ENCODE measurements around the gene MT1F. TPM values are rescaled to one million over a fixed set of nuclear protein-coding genes. Genes with fewer than 3 reads are reported as not detected.
"Not testable (repeated sequence)": the region's sequence is repeated elsewhere in the genome, so short reads cannot be mapped to it uniquely, and the experiment has no call there.

The MT1F gene
- total RNA-seq, 1 experiment from 2014 or later, result 2.1 TPM

GRCh38 chr16:56618138-56618537 lies 39.6 kb upstream of the MT1F start:
- Histone ChIP-seq H3K27ac (ENCODE audit: low read length) (peak overlapping the region; percentile 93), H3K4me3 (ENCODE audit: low read depth in 2 of 2, low read length in 2 of 2) (peak overlapping the region; percentile 51 to 76), H3K27me3 (ENCODE audit: control insufficient read depth, insufficient read depth, low read length) (no peaks in the 10 kb centered on the region), H3K4me1 (ENCODE audit: control insufficient read depth, insufficient read depth, low read length) (peaks cover 37% of the 10 kb centered on the region), H3K9me3 (ENCODE audit: control insufficient read depth, insufficient read depth, low read depth, low read length) (no peaks in the 10 kb centered on the region), H3K36me3 (ENCODE audit: control insufficient read depth, insufficient read depth, low read length) (no peaks in the 10 kb centered on the region)
- CTCF ChIA-PET, result interaction anchor here (0.6 kb wide), 1 partner anchor 349 kb away, joined by 5 read pairs; no protein-coding TSS in a partner anchor
- DNase-seq (ENCODE audit: low read depth, low spot score) (no peak), ATAC-seq (no peak)
- BruUV-seq (replicated peaks), result TSS peak; percentile 95
- intact Hi-C loops (cut with micrococcal nuclease; ENCODE audit: unreplicated experiment), result no loop called here
- no peak for TF ChIP-seq REST (IDR thresholded peaks at IDR 0.05; ENCODE audit: insufficient read depth in 1 of 2, low read depth in 2 of 2, low read length in 1 of 2)
- TF ChIP-seq POLR2AphosphoS5 (IDR thresholded peaks at IDR 0.05; ENCODE audit: low read depth, low read length), result no peak
- TF ChIP-seq CTCF (IDR thresholded peaks at IDR 0.05), result no peak
- TF ChIP-seq SIN3A (IDR thresholded peaks at IDR 0.05; ENCODE audit: borderline replicate concordance, insufficient read depth, low read depth, low read length), result no peak
- no peak for TF ChIP-seq TCF7L2 (IDR thresholded peaks at IDR 0.05; ENCODE audit: low read depth, low read length)
- in situ Hi-C loops (cut with HindIII; ENCODE audit: low pct_unique_long_range_greater_than_20kb, low sequenced_read_pairs), result no loop called here
- POLR2A ChIA-PET, result interaction anchor here (1.1 kb wide), 1 partner anchor 12 kb away, joined by 3 read pairs; no protein-coding TSS in a partner anchor

GRCh38 chr16:56620339-56620897 lies 37.3 kb upstream of the MT1F start:
- H3K4me1 ChIP-seq (ENCODE audit: control insufficient read depth, insufficient read depth, low read length), result peaks cover 20% of the 10 kb centered on the region
- no peak overlapping the region for H3K27ac ChIP-seq (ENCODE audit: low read length)
- TF ChIP-seq TCF7L2 (IDR thresholded peaks at IDR 0.05; ENCODE audit: low read depth, low read length) (no peak), POLR2AphosphoS5 (IDR thresholded peaks at IDR 0.05; ENCODE audit: low read depth, low read length) (no peak), REST (IDR thresholded peaks at IDR 0.05; ENCODE audit: insufficient read depth in 1 of 2, low read depth in 2 of 2, low read length in 1 of 2) (no peak), SIN3A (IDR thresholded peaks at IDR 0.05; ENCODE audit: borderline replicate concordance, insufficient read depth, low read depth, low read length) (no peak), CTCF (IDR thresholded peaks at IDR 0.05) (no peak)
- H3K36me3 ChIP-seq (ENCODE audit: control insufficient read depth, insufficient read depth, low read length), result no peaks in the 10 kb centered on the region
- in situ Hi-C loops (cut with HindIII; ENCODE audit: low pct_unique_long_range_greater_than_20kb, low sequenced_read_pairs), result no loop called here
- ATAC-seq, result no peak
- BruUV-seq (replicated peaks), result no TSS peak
- no peak overlapping the region for H3K4me3 ChIP-seq (ENCODE audit: low read depth in 2 of 2, low read length in 2 of 2)
- ChIA-PET CTCF (no interaction called here), POLR2A (interaction anchor here (1.0 kb wide), 1 partner anchor 12 kb away, joined by 4 read pairs; the partner anchor contains the start of gene MT2A)
- H3K27me3 ChIP-seq (ENCODE audit: control insufficient read depth, insufficient read depth, low read length), result no peaks in the 10 kb centered on the region
- no peaks in the 10 kb centered on the region for H3K9me3 ChIP-seq (ENCODE audit: control insufficient read depth, insufficient read depth, low read depth, low read length)
- no peak for DNase-seq (ENCODE audit: low read depth, low spot score)
- intact Hi-C loops (cut with micrococcal nuclease; ENCODE audit: unreplicated experiment), result no loop called here

GRCh38 chr16:56621665-56622445 lies 35.9 kb upstream of the MT1F start:
- in situ Hi-C loops (cut with HindIII; ENCODE audit: low pct_unique_long_range_greater_than_20kb, low sequenced_read_pairs); H3K36me3 ChIP-seq (ENCODE audit: control insufficient read depth, insufficient read depth, low read length); CTCF ChIA-PET; H3K27me3 ChIP-seq (ENCODE audit: control insufficient read depth, insufficient read depth, low read length); POLR2A ChIA-PET; H3K4me3 ChIP-seq (ENCODE audit: low read depth in 2 of 2, low read length in 2 of 2); ATAC-seq; DNase-seq (ENCODE audit: low read depth, low spot score); intact Hi-C loops (cut with micrococcal nuclease; ENCODE audit: unreplicated experiment); H3K9me3 ChIP-seq (ENCODE audit: control insufficient read depth, insufficient read depth, low read depth, low read length); BruUV-seq (replicated peaks): not testable (repeated sequence)
- Histone ChIP-seq H3K27ac (ENCODE audit: low read length) (peak overlapping the region; percentile 68), H3K4me1 (ENCODE audit: control insufficient read depth, insufficient read depth, low read length) (peaks cover 12% of the 10 kb centered on the region)

All from Panc1 (cell line).